ENCODE results near the gene GHRHR. TPM values are rescaled to one million over a fixed set of nuclear protein-coding genes. Genes with fewer than 3 reads are reported as not detected.
A peak's percentile ranks its signal among the peaks of the same experiment; 100 is the strongest.

Gene GHRHR
- total RNA-seq, 1 experiment from 2014 or later = not detected

GRCh38 chr7:30980751-30981150 lies 17.0 kb downstream of the GHRHR start:
- Histone ChIP-seq H3K4me3 (no peak overlapping the region), H3K36me3 (no peaks in the 10 kb centered on the region), H3K27ac (no peak overlapping the region), H3K4me1 (no peaks in the 10 kb centered on the region), H3K27me3 (peaks cover 13% of the 10 kb centered on the region), H3K9me3 (replicated peaks) (no peaks in the 10 kb centered on the region)
- no peak for DNase-seq

GRCh38 chr7:30983042-30983913 lies 19.5 kb downstream of the GHRHR start:
- Histone ChIP-seq H3K9me3 (replicated peaks) (no peaks in the 10 kb centered on the region), H3K27ac (no peak overlapping the region), H3K4me1 (no peaks in the 10 kb centered on the region), H3K36me3 (no peaks in the 10 kb centered on the region), H3K27me3 (peaks cover 20% of the 10 kb centered on the region), H3K4me3 (no peak overlapping the region)
- peak; percentile 61 to 83 for DNase-seq

GRCh38 chr7:30983914-30984247 lies 20.1 kb downstream of the GHRHR start:
- DNase-seq = no peak
- Histone ChIP-seq H3K4me3 (no peak overlapping the region), H3K27me3 (peaks cover 20% of the 10 kb centered on the region), H3K4me1 (no peaks in the 10 kb centered on the region), H3K27ac (no peak overlapping the region), H3K36me3 (no peaks in the 10 kb centered on the region), H3K9me3 (replicated peaks) (no peaks in the 10 kb centered on the region)

- no peak overlapping the region for H3K4me3 ChIP-seq
- DNase-seq = no peak
- H3K36me3 ChIP-seq = no peaks in the 10 kb centered on the region
- H3K4me1 ChIP-seq = no peaks in the 10 kb centered on the region
- no peaks in the 10 kb centered on the region for H3K9me3 ChIP-seq (replicated peaks)
- H3K27me3 ChIP-seq = peaks cover 17% of the 10 kb centered on the region
- no peak overlapping the region for H3K27ac ChIP-seq
Measured at GRCh38 chr7:30984359-30985107, 20.8 kb downstream of the GHRHR start.

GRCh38 chr7:30985756-30986155 lies 22.0 kb downstream of the GHRHR start:
- no peaks in the 10 kb centered on the region for H3K4me1 ChIP-seq
- H3K27me3 ChIP-seq = peaks cover 17% of the 10 kb centered on the region; the same call in 1 of the 2 replicates
- H3K9me3 ChIP-seq (replicated peaks) = no peaks in the 10 kb centered on the region
- H3K4me3 ChIP-seq = no peak overlapping the region
- H3K36me3 ChIP-seq = no peaks in the 10 kb centered on the region
- no peak for DNase-seq
- H3K27ac ChIP-seq = no peak overlapping the region

GRCh38 chr7:30986331-30986730 lies 22.6 kb downstream of the GHRHR start:
- DNase-seq = no peak
- Histone ChIP-seq H3K27ac (no peak overlapping the region), H3K4me3 (no peak overlapping the region), H3K36me3 (no peaks in the 10 kb centered on the region), H3K27me3 (peaks cover 14% of the 10 kb centered on the region; the same call in 1 of the 2 replicates), H3K9me3 (replicated peaks) (no peaks in the 10 kb centered on the region), H3K4me1 (no peaks in the 10 kb centered on the region)

- Histone ChIP-seq H3K4me3 (no peak overlapping the region), H3K27ac (no peak overlapping the region), H3K36me3 (no peaks in the 10 kb centered on the region), H3K9me3 (replicated peaks) (no peaks in the 10 kb centered on the region), H3K4me1 (no peaks in the 10 kb centered on the region), H3K27me3 (peaks cover 14% of the 10 kb centered on the region; the same call in 1 of the 2 replicates)
- DNase-seq = no peak
Measured at GRCh38 chr7:30986738-30987137, 23.0 kb downstream of the GHRHR start.

GRCh38 chr7:30987178-30987577 lies 23.4 kb downstream of the GHRHR start:
- Histone ChIP-seq H3K27ac (no peak overlapping the region), H3K27me3 (peaks cover 14% of the 10 kb centered on the region; the same call in 1 of the 2 replicates), H3K9me3 (replicated peaks) (no peaks in the 10 kb centered on the region), H3K4me3 (no peak overlapping the region), H3K4me1 (no peaks in the 10 kb centered on the region), H3K36me3 (no peaks in the 10 kb centered on the region)
- DNase-seq = no peak

GRCh38 chr7:30987936-30988335 lies 24.2 kb downstream of the GHRHR start:
- Histone ChIP-seq H3K36me3 (no peaks in the 10 kb centered on the region), H3K4me3 (no peak overlapping the region), H3K27me3 (peaks cover 12% of the 10 kb centered on the region), H3K9me3 (replicated peaks) (no peaks in the 10 kb centered on the region), H3K4me1 (no peaks in the 10 kb centered on the region), H3K27ac (no peak overlapping the region)
- DNase-seq = no peak

GRCh38 chr7:30988351-30989005 lies 24.7 kb downstream of the GHRHR start:
- Histone ChIP-seq H3K4me1 (no peaks in the 10 kb centered on the region), H3K27me3 (peaks cover 12% of the 10 kb centered on the region), H3K4me3 (no peak overlapping the region), H3K36me3 (no peaks in the 10 kb centered on the region), H3K27ac (no peak overlapping the region), H3K9me3 (replicated peaks) (no peaks in the 10 kb centered on the region)
- DNase-seq = no peak

- DNase-seq = no peak
- H3K36me3 ChIP-seq = no peaks in the 10 kb centered on the region
- peaks cover 12% of the 10 kb centered on the region for H3K27me3 ChIP-seq
- H3K27ac ChIP-seq = no peak overlapping the region
- no peaks in the 10 kb centered on the region for H3K9me3 ChIP-seq (replicated peaks)
- H3K4me1 ChIP-seq = no peaks in the 10 kb centered on the region
- H3K4me3 ChIP-seq = no peak overlapping the region
Measured at GRCh38 chr7:30989008-30989823, 25.5 kb downstream of the GHRHR start.

GRCh38 chr7:30989824-30990672 lies 26.3 kb downstream of the GHRHR start:
- no peaks in the 10 kb centered on the region for H3K4me1 ChIP-seq
- H3K27ac ChIP-seq = no peak overlapping the region
- peaks cover 12% of the 10 kb centered on the region for H3K27me3 ChIP-seq
- H3K4me3 ChIP-seq = no peak overlapping the region
- no peak for DNase-seq
- no peaks in the 10 kb centered on the region for H3K9me3 ChIP-seq (replicated peaks)
- no peaks in the 10 kb centered on the region for H3K36me3 ChIP-seq

- Histone ChIP-seq H3K9me3 (replicated peaks) (no peaks in the 10 kb centered on the region), H3K36me3 (no peaks in the 10 kb centered on the region), H3K27ac (no peak overlapping the region), H3K4me3 (no peak overlapping the region), H3K27me3 (peaks cover 10% of the 10 kb centered on the region), H3K4me1 (no peaks in the 10 kb centered on the region)
- no peak for DNase-seq
Measured at GRCh38 chr7:30990673-30991170, 27.0 kb downstream of the GHRHR start.
